Neutrophil (primary cell): ENCODE data around the gene ERAL1.
"Not testable (repeated sequence)": the region's sequence is repeated elsewhere in the genome, so short reads cannot be mapped to it uniquely, and the experiment has no call there.

Source experiments
- H3K27ac ChIP-seq: fragments of 200-600 bp; sonication (generic); 2 replicates; pipeline ENCODE4 v1.5.1; 2016; ENCODE audit warnings: mild to moderate bottlenecking, moderate library complexity
- H3K27me3 ChIP-seq: fragments of 200-600 bp; sonication (generic); 2 replicates; pipeline ENCODE4 v1.6.0; 2016; ENCODE audit warnings: mild to moderate bottlenecking
- H3K36me3 ChIP-seq: fragments of 200-600 bp; sonication (generic); 2 replicates; pipeline ENCODE4 v1.5.1; 2017
- H3K4me1 ChIP-seq, 2 experiments: fragments of 200-600 bp in 1 of 2; sonication (generic) in 1 of 2; 1 replicate in 1 of 2; 2 replicates in 1 of 2; pipeline versions ENCODE4 v1.5.1 to v1.6.1; 2013 to 2016; ENCODE audit warnings: low read depth in 1 of 2, low read length in 1 of 2, mild to moderate bottlenecking in 1 of 2, moderate library complexity in 1 of 2; ENCODE audit not compliant: control insufficient read depth in 1 of 2, insufficient read depth in 1 of 2
- H3K4me3 ChIP-seq, 2 experiments: fragments of 200-600 bp in 1 of 2; sonication (generic) in 1 of 2; 1 replicate in 1 of 2; 2 replicates in 1 of 2; pipeline ENCODE4 v1.5.1; 2013 to 2016; ENCODE audit warnings: low read depth in 1 of 2, low read length in 1 of 2, mild to moderate bottlenecking in 1 of 2, moderate library complexity in 1 of 2
- H3K9me3 ChIP-seq: fragments of 200-600 bp; sonication (generic); 2 replicates; pipeline ENCODE4 v1.5.1; 2016
- TF ChIP-seq, protein P1 (sequence below): fragments of 200-600 bp; sonication (generic); IDR thresholded peaks from 2 replicates; pipeline ENCODE4 v1.5.1; 2016; ENCODE audit warnings: antibody characterized with exemption

The ERAL1 gene

DNA sequence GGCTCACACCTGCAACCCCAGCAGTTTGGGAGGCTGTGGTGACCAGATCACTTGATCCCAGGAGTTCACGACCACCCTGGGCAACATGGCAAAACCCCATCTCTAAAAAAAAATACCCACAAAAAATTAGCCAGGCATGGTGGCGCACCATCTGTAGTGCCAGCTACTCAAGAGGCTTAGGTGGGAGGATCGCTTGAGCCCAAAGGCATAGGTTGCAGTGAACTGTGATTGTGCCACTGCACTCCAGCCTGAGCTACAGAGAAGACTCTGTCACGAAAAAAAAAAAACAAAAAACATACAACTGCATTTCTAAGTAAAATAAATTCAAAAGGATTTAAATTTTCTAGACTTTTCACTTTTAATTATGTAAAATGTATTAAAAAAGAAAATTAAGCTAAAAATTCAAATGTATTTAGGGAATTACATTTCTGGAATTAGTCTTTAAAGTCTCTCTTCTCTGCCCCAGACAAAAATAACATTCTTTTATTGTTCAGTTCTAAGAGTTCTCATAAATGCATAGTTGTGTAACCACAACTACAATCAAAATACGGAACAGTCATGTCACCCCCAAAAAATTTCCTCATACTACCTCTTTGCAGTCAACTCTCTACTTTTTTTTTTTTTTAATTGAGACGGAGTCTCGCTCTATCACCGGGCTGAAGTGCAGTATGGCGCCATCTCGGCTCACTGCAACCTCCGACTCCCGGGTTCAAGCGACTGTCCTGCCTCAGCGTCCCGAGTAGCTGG lies 26.3 kb upstream of the ERAL1 start:
- no peaks in the 10 kb centered on the region for H3K27me3 ChIP-seq
- H3K27ac ChIP-seq: no peak overlapping the region
- H3K4me3 ChIP-seq: no peak overlapping the region

DNA sequence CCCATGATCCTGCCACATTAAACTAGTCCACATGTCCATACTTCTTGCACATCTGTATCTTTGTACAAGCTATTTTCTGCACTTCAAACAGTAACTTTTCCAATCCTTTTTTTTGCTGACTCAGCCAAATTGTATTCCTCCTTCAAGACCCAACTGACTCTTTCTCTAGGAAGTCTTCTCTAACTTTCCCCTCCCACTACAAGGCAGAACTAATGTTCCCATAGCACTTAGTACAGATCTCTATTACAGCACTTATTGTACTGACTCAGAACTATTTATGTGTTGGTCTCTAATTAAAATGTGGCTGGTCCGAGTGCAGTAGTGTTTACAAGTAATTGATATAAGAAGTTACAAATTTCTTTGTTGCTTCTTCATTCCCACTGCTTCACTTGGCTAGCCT lies 20.4 kb upstream of the ERAL1 start:
- Histone ChIP-seq H3K36me3 (no peaks in the 10 kb centered on the region), H3K27me3 (no peaks in the 10 kb centered on the region), H3K27ac (no peak overlapping the region), H3K4me1 (no peaks in the 10 kb centered on the region), H3K9me3 (no peaks in the 10 kb centered on the region), H3K4me3 (no peak overlapping the region)
- TF ChIP-seq, protein P1, sequence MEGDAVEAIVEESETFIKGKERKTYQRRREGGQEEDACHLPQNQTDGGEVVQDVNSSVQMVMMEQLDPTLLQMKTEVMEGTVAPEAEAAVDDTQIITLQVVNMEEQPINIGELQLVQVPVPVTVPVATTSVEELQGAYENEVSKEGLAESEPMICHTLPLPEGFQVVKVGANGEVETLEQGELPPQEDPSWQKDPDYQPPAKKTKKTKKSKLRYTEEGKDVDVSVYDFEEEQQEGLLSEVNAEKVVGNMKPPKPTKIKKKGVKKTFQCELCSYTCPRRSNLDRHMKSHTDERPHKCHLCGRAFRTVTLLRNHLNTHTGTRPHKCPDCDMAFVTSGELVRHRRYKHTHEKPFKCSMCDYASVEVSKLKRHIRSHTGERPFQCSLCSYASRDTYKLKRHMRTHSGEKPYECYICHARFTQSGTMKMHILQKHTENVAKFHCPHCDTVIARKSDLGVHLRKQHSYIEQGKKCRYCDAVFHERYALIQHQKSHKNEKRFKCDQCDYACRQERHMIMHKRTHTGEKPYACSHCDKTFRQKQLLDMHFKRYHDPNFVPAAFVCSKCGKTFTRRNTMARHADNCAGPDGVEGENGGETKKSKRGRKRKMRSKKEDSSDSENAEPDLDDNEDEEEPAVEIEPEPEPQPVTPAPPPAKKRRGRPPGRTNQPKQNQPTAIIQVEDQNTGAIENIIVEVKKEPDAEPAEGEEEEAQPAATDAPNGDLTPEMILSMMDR: no peak

More for the DNA sequence above, 26.3 kb upstream of the ERAL1 start:
- TF ChIP-seq, protein P1: no peak
- no peaks in the 10 kb centered on the region for H3K36me3 ChIP-seq
- H3K9me3 ChIP-seq: no peaks in the 10 kb centered on the region
- peaks cover under 1 to 2% of the 10 kb centered on the region in 2 experiments for H3K4me1 ChIP-seq

DNA sequence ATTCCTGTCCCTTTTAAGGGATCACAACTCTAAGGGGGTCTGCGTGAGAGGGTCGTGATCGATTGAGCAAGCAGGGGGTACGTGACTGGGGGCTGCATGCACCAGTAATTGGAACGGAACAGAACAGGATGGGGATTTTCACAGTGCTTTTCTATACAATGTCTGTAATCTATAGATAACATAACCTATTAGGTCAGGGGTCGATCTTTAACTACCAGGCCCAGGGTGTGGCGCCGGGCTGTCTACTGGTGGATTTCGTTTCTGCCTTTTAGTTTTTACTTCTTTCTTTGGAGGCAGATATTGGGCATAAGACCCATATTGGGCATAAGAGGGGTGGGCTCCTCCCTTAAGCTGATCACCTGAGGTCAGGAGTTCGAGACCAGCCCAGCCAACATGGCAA lies 18.3 kb upstream of the ERAL1 start:
- not testable (repeated sequence) for H3K36me3 ChIP-seq, H3K9me3 ChIP-seq, H3K27me3 ChIP-seq, H3K27ac ChIP-seq, H3K4me1 ChIP-seq, H3K4me3 ChIP-seq

DNA sequence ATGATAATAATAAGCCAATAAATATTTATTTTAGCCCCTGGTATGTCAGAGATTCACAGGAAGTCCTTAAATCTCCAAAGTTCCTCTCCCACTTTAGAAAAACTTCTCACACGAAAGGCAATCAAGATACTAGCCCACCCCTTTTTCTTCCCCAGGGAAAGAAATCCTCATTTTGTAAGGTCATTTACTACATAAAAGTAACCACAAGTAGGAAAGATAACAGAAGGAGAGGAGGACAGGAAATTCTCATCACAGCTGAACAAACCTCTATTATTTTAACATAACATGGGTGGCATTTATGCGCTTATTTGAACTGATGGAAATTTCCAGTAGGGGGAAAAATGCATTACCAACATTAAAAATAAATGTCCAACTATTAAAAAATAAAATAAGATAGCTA lies 15.6 kb upstream of the ERAL1 start:
- no peak overlapping the region for H3K27ac ChIP-seq
- H3K4me3 ChIP-seq: no peak overlapping the region

DNA sequence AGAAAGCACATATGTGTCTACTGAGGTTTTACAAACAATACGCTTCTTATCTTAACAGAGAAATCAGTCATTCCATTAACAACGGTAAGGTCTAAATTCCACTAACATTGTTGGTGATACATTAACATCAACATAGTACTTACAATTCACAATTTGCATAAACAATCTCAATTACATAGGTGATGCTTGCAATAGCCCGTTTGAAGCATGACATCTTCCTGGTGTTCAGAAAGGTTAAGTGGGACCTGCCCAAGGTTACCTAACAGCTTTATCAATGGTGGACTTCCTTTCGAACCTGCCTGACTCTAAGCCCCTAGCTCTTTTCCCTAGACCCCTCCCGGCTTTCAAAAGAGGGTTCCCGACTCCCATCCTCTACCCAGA lies 12.9 kb upstream of the ERAL1 start:
- Histone ChIP-seq H3K36me3 (no peaks in the 10 kb centered on the region), H3K27me3 (no peaks in the 10 kb centered on the region), H3K4me3 (peak overlapping the region; percentile 81 to 86), H3K4me1 (peaks cover 10 to 12% of the 10 kb centered on the region in 2 experiments), H3K27ac (peak overlapping the region; percentile 80), H3K9me3 (no peaks in the 10 kb centered on the region)
- TF ChIP-seq, protein P1: no peak

More for the DNA sequence above, 15.6 kb upstream of the ERAL1 start:
- TF ChIP-seq, protein P1: no peak
- peaks cover 10 to 12% of the 10 kb centered on the region in 2 experiments for H3K4me1 ChIP-seq
- H3K9me3 ChIP-seq: no peaks in the 10 kb centered on the region
- H3K27me3 ChIP-seq: no peaks in the 10 kb centered on the region
- H3K36me3 ChIP-seq: no peaks in the 10 kb centered on the region

DNA sequence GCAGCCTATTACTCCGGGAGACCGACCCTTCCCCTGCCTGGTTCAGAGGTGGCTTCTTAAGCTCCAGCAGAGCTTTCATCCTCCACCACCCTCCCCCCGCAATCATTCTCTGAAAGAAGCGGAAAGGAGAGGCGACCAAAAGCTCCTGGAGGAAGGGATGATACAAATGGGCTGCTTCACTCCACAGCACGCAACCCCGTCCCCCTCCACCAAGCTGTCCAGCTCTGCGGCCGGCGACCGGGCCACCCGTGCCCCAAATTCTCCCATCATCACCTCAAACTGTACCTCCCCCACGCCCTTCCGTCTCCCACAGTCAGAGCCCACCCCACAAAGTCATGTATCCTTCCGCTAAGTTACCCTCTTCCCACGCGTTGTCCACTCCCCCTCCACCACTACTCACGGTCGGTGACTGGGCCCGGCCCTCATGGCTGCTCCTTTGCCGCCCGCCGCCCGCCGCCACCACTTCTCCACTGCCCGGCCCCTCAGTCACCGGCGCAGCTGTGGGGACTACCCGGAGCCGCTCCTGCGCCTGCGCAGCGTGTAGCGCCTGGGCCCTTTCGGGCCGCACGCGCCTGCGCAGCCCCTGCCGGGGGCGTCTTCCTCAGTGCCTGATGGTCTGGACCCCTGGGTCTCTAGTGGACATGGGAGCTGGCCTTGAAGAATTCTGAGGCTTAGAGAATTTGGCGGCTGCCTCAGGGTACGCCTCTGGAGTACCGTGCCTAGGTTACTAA lies 12.4 kb upstream of the ERAL1 start, which contains the start of gene FAM222B:
Gene FAM222B (minus strand): TSS at position 509 of the 731 bp plus-strand sequence. CDS start 76,123 bp downstream, outside the sequence.
- H3K4me1 ChIP-seq: peaks cover 10 to 12% of the 10 kb centered on the region in 2 experiments
- TF ChIP-seq, protein P1: no peak
- peak within 1 kb of the TSS; percentile 80 for H3K27ac ChIP-seq
- H3K36me3 ChIP-seq: no peaks in the 10 kb centered on the region
- H3K4me3 ChIP-seq: peak within 1 kb of the TSS; percentile 81 to 86
- no peaks in the 10 kb centered on the region for H3K9me3 ChIP-seq
- no peaks in the 10 kb centered on the region for H3K27me3 ChIP-seq
